ENCODE measurements around the gene TRNT1.

TRNT1 gene

DNA sequence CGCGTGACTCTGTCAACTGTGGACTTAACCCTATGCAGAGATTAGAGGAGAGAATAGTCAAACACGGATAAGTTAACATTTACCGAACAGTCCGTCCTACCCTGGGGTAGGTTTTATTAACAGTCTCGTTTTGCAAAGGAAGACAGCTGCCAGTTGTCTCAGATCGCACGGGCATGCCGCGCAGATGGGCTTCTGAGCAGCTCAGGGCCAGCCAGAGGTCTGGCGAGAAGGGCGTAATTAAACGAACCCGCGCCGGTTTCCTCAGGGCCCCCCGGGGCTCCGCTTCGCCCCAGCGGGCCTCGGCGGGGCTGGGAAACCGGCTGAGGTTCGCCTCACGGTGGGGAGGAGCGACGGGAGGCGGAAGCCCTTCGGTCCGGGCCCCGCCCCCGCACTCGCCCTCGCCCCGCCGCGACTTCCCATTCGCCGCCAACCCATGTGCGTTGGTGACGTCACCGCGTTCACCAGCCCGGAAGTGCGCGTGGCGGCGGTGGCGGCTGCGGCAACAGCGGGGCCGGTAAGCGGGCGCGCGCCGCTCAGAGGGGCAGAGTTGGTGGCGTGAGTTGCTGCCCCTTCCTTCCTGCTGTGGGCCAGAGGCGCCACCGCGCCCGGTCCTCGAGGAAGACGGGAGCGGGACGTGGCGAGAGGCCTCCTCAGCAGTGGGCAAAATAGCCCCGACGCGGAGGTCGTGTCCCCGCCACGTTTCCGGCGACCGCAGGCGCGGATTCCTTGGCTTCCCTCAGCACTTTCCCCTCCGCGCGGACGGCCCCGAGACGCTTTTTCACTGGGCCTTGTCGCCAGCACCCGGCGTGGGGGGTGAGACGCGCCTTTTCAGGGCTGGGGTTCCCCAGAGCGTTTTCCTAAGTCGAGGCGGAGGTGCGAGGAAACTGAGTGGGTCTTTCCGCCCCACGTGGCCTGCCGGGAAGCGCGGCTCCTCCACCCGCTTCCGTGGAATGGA lies at the start of gene TRNT1:
Gene TRNT1, plus strand, starts transcription at position 464 of the 955 bp plus-strand sequence. CDS start 2,101 bp downstream, outside the sequence.
- peak; percentile 97 for DNase-seq

DNA sequence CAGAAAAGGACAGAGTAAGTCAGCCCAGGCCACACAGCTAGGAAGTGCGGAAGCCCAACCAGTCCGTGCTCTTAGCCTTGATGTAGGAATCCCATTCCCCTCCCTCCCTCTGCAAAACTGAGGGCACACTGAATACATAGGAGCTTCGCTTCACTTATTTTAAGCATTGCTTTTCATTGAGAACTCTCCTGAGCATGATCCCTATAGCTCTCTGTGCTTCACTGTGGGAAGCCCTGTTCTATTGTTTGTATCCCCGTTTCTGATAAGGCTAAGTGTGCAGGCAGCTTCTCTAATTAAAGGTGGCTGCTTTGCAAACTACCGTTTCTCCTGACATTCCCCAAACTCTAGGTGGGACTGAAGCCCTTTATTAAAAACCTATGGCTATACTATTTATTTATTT lies 46.4 kb upstream of the TRNT1 start:
- no peak for DNase-seq

DNA sequence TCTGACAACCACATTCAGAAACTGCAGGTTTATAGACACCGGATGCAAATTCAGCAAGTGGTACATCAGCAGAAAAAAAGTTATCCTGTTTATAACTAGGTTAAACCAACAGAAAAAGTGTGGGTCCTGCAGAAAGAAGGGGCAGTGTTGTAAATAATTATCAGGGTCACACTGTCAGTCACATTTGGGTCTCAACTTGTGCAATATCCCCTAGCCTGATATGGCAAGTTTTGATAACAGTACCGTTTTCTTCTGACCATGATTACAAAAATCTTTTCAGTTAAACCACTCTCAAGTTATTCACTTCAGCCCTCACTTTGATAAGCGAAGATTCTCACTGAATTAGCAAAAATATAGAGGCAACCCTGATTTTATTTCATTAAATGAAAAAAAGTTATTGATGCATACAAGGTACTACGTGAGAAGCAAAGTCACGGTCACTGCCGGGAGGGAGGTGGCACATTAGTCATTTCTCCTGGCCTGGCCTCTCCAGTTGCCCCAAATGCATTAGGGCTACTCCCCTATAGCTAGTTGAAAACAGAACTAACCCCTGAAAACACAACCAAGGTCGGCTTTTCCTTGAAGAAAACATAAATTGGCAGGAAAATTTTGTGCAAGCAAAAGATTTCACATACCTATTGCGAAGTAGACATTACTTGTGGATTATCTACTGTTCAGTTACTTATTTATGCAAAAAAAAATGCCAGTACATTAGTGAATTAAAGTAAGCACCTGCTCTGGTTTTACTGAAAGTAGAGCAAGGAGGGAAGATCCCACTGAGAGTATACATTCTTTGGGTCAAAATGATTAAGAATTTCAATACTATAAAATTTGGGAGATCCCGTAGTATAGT lies 45.1 kb upstream of the TRNT1 start:
- no peak for DNase-seq

DNA sequence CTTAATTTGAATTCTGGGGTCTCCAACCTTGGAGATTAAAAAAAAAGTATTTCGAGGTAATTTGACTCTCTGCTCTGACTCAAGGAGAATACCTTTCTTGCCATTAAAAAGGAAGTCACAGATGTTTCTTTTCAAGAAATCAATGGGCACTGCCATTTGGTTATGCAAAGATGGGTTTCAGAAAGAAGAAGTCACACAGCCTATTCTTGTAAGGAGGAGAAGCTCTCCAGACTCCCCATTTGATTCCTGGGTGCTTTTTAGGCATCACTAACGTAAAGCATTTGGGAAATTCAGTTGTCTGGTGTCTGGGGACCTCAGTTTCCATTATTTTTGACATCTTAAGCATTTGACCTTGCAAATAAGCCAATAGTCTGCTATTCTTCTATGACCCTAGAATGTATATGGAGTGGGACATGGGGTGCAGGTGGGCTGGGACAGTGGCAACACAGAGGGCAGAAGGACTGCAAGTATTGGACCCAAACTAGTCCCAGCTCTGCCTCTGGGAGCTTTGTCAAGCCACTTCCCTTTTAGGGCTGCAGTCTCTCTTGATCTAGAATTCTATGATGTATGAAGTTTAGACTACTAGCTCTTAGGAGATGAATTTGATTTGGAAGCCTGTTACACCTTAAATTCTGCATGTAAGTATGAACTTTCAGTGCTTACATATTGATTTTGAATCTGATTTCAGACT lies 44.4 kb upstream of the TRNT1 start:
- DNase-seq, result no peak

DNA sequence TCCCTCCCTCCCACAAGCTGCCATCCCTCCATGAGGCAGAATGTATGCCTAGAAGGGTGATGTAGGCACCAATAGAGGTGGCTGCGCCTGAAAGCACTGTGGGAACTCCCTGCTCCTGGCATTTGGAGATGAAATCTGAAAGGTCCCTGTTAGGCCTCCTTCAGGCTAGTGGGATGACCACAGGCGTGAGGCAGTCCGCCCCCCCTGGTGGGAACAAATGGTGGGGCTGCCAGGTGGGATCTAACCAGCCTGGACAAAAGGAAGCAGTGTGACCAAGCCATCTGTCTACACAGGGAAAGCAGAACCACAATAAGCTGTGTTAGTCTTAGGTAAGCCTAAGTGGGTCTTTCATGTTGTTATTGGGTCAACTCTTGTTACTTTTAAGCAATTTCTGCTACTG lies 41.9 kb upstream of the TRNT1 start:
- no peak for DNase-seq

DNA sequence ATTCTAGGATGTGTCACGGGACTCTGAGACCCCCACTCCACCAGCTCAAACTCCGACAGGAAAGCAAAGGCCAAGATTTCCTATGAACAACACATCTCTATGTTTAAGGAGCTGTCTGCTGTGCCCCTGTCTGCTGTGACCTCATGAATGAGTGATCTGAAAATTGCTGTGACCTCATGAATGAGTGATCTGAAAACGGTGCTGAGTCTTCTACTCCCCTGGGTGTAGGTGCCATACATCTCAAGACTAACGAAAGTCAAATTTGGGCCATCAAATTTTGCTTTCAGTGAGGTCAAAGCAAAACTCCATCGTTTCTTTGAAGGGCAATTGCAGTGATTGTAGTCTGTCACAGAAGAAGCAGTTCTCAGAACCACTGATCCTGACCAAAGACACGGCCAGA lies 41.0 kb upstream of the TRNT1 start:
- DNase-seq, result no peak

DNA sequence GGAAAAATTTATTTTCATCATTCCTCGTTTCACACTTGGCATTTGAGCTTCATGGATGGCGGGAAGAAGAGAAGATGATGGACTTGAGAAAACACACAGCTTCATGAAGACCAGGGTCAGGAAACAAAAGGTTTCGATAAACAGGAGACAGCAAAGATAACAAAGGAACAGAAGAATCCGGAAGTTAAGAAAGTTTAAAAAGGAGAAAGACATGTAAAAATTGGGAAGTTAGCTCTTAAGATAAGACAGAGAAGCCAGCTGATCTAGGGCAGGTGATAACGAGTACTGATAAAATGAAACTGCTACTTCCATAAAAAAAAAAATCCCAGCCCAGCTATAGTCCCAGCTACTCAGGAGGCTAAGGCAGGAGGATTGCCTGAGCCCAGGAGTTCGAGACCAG lies 40.5 kb upstream of the TRNT1 start:
- DNase-seq, result no peak

DNA sequence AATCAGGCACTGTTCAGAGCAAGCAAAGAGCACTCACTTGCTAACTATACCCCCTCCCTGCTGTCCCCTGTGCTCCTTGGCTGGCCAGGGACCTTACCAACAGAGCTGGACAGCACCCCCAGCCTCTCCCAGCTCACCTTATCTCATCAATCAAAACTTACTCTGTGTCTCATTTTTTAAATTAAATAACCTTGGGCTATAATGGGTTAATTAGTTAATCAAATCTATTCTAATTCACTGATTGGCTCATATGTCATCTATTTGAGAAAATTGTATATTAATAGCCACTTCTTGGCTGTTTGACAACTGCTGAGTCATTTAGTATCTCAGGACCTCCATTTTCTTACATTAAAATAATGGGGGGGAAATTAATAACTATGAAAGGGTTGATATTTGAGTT lies 39.5 kb upstream of the TRNT1 start:
- DNase-seq, result no peak

DNA sequence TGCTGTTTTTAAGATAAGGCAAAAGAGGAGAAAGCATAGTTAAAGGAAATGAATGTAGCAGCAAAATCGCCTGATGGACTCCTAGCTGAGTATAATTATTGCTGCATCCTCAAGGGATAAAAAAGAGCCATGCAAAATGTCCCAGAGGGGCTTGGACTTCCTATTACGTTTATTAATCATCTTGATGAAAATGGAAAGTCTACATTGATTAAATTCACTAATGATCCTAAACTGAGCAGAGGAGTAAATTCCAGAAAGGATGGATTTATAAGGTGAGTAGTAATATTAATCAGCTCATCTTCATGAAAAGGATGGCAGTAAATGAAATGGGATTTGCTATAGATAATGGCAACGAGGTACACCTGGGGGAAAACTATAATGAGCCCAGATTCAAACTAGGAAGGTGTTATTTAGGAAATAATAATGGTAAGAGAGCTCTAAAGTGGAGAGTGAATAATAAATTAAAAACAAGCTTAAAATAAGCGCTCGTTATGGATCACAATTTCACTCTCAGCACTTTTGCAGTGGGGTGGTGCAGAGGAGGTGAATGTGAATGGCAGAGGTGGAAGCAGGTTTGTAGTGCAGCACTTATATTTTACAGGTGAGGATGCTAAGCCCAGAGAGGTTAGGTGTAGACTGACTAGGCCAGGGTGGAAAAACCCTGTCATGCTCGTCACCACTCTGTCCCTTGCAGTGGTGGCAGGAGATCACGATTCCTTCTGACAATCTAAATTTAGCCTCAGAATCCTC lies 38.8 kb upstream of the TRNT1 start:
- no peak for DNase-seq

DNA sequence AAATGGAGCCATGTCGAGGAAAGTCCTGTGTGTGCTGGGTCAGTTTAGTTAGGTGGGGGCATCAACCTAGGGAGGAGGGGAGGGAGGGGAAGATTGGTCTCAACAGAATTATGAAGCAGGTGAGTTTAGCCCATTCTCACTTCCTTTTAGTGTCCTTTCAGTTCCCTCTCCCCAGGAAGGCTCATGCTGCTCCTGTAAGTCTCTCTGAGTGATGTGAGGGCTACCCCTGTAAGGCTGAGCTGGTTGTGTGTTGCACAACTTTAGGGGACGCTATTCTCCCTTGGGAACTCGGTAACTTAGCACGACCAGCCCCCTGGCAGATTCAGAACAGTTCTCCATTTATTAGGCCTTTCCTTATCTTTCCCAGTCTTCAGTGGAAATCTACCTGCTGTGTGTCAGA lies 37.7 kb upstream of the TRNT1 start:
- no peak for DNase-seq

DNA sequence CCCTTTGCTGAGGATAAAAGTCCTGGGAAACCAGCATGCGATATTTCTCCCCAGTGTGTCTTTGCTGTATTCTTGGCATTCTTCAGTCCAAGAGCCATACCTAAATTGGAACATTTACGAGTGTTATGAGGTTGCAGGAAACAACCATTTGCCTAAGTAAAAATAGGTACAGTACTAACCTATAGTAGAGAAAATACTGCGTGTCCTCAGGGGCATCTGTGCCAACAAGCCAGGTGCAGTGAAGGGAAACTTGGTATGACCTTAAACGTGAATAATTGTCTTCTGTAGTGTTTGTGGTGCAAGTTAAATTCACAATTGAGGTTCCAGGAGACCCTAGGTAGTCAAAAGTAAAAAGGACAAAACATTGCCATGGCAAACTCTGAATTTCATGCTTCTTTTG lies 28.8 kb upstream of the TRNT1 start:
- no peak for DNase-seq

DNA sequence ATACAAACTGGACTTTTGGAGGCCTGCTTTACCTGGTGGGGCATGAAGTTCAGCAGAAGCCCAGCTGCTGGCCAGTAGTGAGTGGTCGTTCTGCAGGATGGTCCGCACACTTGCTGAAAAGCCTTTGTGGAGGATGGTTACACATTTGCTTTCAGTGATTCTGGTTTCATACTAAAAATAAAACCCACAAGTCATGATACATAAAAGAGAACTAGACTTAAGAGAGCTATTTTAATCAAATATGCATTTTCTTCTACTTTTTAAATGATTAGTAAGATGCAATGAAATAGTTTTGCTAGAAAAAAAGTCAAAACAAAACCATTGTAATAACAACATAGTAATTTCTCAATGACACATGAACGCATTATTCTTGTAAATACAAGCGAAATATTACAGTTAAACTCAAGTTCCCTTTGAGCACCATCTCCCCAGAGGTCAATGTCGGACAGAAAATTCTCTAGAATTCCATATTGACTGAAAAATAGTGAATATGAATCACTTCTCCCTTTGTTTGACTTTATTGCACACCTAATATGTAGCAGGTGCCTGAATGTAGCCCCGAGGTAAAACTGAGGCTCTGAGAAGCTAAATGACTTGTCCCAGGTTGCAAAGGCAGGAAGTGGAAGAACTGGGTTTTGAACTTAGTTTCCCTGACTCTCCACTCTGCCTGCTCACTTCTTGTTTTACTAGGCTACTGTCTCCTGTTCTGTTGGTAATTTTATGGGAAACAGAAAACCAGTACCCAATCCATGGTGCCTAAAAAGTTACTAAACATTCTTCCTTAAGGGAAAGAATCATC lies 24.9 kb upstream of the TRNT1 start:
- DNase-seq, result no peak

DNA sequence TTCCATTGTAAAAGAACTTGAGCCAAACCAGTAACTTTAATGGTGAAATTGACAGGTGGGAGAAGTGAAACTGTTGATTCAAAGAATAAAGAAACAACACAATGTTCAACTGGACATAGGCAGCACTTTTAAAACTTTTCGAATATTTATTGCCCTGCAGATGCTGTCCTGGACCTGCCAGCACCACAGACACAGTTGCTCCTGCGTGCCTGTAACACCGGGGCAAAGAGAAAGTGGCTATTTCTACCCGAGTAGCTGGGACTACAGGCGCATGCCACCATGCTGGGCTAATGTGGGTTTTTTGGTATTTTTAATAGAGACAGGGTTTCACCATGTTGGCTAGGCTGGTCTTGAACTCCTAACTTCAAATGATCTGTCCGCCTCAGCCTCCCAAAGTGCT lies 24.0 kb upstream of the TRNT1 start:
- no peak for DNase-seq

DNA sequence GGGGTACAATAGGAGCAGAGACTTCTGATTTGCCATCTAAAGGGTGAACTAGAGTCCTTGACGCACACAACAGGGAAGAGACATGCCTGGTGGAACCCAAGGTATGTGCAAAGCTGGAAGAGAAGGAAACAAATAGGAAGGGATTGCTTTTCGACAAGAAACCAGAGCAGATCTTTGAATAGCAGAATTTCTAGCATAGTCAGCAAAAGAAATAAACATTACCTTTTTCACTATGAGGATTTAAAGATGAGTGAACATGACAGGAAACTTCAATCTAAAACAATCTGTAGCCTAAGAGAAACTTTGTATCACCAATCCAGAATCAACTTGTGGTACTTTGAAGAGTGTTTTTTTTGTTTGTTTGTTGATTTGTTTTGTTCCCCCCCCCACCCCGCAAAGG lies 21.5 kb upstream of the TRNT1 start:
- DNase-seq, result no peak

DNA sequence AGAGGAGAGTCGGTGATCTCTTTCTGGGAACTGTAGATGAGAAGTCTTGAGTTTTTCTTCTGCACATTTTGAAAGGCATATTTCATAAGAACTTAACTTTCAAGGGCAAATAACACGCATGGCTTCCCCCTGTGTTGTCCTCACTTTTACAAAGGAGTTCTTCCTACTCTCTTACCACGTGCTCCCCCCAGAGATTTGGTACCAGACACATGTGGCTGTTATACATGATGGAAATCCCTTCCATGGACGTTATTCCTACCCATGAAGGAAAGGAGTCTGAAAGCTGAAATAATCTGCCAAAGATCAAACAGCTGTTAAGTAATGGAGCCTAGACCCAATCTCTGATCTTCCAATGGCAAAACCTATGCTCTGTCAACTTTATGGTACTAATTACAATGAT lies 20.9 kb upstream of the TRNT1 start:
- no peak for DNase-seq

DNA sequence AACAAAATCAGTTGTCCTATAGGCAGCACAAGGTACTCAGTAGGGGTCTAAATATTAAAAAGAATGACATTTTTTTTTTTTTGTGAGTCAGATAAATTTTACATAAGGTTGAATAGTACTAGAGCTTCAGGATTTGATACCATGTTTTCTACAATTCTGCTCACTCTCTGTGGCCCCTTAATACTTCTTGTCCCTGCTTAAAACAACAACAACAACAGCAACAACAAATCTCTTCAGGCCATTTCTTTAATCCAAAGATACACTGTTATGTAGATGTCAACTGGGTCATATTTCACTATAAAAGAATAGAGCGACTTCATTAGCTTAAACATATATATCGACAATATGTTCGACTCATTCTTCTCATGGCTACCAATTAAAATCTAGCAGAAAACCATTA lies 19.6 kb upstream of the TRNT1 start:
- no peak for DNase-seq

DNA sequence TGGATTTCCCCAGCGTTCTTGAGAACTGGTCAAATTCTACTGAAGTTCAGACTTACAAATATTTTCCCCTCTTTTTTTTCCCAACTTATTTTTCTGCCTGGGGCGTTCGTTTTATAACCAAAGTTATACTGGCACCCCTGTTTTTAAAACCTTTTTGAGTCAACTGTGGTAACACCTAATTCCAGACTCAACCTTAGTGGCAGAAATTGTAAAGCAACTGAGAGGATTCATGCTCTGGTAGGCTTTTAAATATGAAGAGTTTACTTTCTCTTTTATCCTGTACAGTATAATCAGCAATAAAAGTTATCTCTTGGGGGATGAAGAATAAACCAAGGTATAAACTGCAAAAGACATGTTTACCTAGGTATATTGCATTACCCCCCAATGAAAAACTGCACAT lies 18.9 kb upstream of the TRNT1 start:
- no peak for DNase-seq

DNA sequence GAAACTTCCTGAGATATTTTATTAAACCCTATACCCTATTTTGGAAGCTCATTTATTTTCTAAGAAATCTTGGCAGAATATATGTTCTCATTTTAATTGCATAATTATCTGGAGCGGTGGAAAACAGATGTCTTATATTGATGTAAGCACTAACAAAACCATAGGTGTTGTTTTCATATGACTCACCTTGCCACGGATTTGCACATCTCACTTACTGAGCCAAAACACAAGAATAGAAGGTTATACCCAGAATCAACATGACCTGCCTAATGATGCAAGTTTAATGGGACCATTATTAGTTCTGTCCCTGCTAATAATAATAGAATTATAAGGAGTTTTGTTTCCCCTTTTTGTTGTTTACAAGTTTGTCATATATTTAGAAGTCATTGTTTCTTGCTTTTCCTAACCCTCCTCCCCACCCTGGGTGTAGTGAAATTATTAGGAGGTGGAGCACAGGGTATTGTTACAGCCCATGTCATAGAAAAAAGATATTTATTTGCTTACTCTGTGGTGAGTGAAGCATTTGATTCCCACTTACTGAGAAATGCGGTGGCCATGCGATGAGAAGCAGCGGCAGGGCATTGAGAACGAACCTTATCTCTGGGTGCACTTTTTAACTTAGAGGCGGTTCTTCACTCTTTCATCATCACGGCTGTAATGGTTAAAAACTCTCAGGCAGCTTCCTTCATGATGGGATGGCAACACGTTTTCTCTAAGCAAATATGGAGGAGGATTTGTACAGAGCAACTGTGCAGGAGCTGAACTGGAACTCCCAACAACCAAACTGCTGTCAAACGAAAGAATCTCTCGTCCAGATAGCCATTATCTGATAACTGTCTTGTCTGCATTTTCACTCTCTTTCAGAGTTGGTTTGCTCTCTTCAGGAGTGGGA lies 17.1 kb upstream of the TRNT1 start:
- DNase-seq, result no peak

DNA sequence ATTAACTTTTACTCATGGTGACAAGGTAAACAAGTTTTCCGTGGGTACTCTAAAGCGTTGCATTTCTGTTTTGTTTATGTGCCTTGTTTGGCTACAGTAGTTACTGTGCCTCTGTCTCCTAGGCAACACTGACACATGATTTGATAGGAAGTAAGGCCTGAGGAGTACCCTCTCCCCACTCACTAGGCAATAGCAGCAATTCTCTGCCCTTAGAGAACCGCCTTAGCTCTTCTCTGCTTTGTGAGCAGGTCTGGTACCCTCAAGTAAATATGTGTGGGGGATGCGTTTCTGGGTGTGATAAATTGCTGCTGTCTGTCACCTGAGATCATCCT lies 16.5 kb upstream of the TRNT1 start, which contains the start of gene IL5RA:
Gene IL5RA, minus strand, starts transcription at position 76 of the 332 bp plus-strand sequence. CDS start 5,390 bp downstream, outside the sequence.
- no peak for DNase-seq

DNA sequence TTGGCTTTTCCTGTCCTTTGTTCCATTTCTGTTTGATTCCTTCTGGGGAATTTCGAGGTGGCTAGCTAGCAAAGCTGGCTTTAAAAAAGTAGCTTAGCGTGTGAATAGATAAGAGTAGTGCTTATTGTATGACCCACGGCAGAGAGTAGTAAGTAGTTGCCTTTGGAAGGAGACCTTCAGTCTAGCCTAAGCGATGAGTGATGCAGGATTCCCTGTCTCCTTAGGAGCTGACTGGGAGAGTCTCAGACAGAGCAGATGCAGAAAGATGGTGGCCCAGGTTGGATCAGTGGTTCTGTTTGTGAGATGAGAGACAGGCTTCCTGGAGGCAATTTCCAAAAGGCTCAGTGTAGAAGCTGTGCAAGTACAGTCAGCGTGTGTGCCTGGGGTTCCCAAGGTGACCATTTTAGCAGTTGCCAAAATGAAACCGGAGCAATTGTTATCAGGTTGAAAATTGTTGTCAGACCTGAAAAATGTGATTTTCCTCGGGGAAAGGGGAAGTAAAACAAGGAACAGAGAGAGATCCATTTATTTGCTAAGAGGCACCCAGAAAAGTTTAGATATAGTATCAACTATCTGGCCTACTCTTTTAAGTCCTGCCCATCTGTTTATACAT lies 15.9 kb upstream of the TRNT1 start:
- DNase-seq, result no peak

Data from right forelimb (tissue), 1 donor.